Retinal pigment epithelial cell (primary cell): ENCODE measurements around the gene JAZF1.
A peak's percentile ranks its signal among the peaks of the same experiment; 100 is the strongest.

Source experiments
- DNase-seq: peaks from one replicate; pipeline ENCODE4 v3.0.0-alpha.2; 2010; ENCODE audit warnings: low read depth
- H3K4me3 ChIP-seq: 2 replicates; pipeline ENCODE4 v1.5.1; 2011; ENCODE audit warnings: mild to moderate bottlenecking, low read length, control low read depth, moderate library complexity
- TF ChIP-seq, protein P1 (sequence below): conservative IDR thresholded peaks from 2 replicates; pipeline ENCODE4 v1.5.1; 2011; ENCODE audit warnings: low read depth, low read length, control low read depth, inconsistent platforms

Gene JAZF1

DNA sequence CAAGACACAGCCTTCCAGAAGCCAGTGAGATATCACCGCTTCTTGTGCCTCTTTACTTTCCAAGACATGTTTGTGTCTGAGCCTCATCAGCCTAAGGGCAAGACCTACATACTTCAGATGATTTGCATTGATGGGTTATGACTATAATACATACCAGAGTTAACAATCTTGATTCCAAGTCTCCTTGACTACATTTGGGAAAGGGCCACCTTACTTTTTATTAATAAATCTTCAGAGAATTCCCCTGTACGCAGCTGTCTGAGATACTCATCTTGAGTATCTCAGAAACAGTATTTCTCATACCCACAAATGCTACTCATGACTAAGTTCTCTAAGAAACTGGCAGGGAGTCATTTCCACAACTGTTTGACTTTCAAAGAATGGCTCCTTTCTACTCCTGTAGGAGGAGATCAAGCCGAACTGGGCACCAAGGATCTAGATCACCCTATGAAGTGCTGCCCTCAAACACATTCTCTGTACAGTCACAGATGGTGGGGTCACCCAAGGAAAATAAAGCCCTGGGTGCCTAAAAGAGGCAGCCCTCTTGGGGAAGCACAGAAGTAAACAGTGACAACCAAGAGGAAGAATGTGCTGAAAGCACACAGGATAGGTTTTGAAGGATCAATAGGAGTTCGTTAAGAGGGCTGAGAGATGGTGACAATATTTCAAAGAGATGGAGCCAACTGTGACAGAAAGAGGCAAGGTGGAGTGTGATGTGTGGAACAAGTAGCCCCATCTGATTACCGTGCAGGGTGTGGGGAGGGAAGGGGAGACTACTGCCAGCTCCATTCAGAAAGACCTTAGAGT, 138.9 kb downstream of the JAZF1 start:
- DNase-seq: no peak
- H3K4me3 ChIP-seq: no peak overlapping the region
- TF ChIP-seq, protein P1, sequence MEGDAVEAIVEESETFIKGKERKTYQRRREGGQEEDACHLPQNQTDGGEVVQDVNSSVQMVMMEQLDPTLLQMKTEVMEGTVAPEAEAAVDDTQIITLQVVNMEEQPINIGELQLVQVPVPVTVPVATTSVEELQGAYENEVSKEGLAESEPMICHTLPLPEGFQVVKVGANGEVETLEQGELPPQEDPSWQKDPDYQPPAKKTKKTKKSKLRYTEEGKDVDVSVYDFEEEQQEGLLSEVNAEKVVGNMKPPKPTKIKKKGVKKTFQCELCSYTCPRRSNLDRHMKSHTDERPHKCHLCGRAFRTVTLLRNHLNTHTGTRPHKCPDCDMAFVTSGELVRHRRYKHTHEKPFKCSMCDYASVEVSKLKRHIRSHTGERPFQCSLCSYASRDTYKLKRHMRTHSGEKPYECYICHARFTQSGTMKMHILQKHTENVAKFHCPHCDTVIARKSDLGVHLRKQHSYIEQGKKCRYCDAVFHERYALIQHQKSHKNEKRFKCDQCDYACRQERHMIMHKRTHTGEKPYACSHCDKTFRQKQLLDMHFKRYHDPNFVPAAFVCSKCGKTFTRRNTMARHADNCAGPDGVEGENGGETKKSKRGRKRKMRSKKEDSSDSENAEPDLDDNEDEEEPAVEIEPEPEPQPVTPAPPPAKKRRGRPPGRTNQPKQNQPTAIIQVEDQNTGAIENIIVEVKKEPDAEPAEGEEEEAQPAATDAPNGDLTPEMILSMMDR: no peak

DNA sequence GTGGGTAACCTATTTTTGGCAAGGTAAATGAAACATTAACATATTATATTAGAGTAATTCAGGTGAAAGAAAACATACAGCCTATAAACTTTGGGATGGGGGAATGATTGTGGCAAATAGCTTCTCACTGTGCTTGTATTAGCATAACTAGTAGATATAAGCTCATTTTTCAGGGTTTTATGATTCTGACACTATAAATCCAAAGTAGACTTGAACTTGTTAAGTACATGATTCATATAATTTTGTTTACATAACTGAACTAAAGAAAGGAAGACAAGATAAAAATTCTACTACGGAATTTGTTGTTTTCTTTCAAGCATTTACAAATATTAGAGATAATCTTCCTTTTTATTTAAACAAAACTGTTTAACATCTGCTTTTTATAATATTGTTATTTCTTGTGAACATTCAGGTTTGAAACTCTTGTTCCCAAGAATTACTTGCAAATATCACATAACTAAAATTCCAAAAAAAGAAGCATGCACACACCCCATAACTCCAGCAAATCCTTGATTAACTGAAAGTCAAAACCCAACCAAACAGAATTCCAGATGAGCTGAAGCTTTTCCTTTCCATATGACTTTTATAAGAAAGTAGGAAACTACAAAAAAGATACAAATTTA, 142.3 kb downstream of the JAZF1 start:
- no peak for DNase-seq
- no peak overlapping the region for H3K4me3 ChIP-seq
- TF ChIP-seq, protein P1: no peak

DNA sequence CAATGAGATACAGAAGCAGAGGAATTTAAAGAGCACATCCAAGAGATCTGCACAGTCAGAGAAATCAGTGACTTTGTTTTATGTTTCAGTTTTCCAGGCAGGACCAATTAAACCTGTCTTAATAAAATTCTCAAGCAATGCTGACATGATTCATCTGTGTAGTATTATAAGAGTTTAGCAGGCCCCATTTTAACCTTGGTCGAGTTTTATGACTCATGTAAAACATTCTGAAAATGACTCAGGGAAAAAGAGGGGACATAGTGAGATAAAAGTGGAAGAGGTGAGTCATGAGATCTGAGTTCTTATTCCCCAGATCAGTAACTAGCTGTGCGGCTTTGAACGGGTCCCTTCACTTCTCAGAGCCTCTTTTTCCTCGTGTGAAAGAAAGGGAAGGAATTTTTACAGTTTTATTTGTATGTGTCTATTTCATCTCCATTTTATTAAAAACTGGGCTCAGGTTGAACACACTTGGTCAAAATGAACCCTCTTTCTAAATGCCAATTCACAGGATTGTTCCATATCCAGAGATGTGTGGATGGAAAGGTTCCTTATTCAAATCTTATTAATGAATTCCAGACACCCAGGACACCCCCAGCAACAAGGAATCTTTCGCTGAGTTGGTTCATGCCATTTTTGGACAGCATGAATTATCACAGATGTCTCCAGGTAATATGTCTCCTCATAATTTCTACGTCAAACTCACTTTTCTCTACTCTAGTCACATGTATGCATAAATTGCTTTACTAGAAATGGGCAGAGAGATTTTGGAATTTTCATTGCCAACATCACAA, 143.2 kb downstream of the JAZF1 start:
- DNase-seq: peak; percentile 88
- no peak overlapping the region for H3K4me3 ChIP-seq
- TF ChIP-seq, protein P1: no peak

DNA sequence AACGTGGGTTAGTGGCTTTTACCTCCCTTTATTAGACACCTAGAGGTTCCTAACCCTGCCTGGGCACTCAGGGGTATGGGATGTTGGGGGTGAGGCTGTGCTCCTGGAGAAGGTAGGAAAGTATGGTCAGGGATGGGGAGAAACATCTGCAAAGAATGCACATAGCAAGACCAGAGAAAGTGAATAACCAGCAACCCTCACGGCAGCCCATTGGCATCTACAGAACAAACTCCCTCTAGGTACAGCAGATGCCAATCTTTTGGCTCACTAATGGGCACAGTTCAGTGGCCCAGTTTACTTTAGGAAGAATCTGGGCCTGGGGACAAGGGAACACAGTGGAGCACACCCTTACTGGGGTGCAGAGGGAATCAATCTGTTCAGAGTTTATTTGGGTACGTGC, 143.9 kb downstream of the JAZF1 start:
- no peak overlapping the region for H3K4me3 ChIP-seq
- TF ChIP-seq, protein P1: no peak
- DNase-seq: no peak

DNA sequence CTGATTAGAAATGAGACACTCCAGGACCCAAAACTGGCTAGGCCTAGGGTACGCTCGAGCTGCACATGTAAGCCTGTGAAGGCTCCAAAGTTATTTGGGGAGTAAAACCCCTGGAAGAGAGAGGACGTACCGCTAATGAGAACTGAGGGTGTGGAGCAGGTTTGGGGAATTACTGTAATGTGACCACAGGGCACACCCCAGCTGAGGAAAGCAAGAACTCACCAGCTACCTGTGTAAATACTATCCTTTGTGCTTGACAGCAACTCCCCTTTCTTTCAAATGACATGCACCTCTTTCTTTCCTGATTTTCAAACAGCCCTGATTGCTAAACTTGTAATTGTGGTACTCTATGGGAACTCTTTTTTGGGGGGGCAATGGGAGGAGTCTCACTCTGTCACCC, 147.2 kb downstream of the JAZF1 start:
- no peak for DNase-seq
- H3K4me3 ChIP-seq: no peak overlapping the region
- TF ChIP-seq, protein P1: no peak

DNA sequence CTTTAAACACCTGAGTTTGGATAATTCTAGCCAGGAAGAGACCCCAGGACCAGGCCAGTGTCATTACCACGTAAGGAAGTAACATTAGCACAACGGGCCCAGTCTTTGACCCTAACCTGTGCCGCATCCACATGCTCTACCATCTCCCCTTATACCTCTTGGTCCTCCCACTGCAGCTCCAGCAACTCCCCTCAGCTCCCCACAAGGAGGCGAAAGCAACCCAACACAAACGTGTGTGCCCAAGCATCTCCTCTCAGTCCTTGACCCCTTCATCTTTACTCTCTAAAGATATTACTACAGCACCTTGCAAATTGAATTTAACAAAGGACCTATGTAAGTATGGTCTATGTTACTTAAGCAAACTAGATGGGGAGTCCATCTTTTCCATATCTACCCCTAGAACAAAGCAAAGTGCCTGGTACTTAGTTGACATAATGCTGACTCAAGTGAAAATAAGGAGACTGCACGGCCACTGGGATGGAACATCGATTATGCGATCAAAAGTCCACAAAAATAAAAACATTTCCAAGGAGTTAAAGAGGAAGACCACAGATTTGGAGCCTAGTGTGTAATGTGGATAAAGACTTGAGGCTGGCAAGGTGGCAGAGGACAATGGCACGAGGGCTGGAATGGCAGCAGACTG, 147.7 kb downstream of the JAZF1 start:
- TF ChIP-seq, protein P1: no peak

More for the DNA sequence above, 147.7 kb downstream of the JAZF1 start:
- no peak overlapping the region for H3K4me3 ChIP-seq
- no peak for DNase-seq
